Right atrium auricular region (tissue), 2 donors: ENCODE results near the gene NUP133. TPM values are rescaled to one million over a fixed set of nuclear protein-coding genes. Genes with fewer than 3 reads are reported as not detected.

Source experiments
- DNase-seq: peaks from one replicate; pipeline ENCODE4 v3.0.0-alpha.2; 2019; ENCODE audit warnings: low spot score
- H3K27ac ChIP-seq, 2 donors: fragments of 200-600 bp; sonication (generic); 1 replicate in 1 of 2; 2 replicates in 1 of 2; pipeline ENCODE4 v1.5.1; 2016 to 2019
- H3K27me3 ChIP-seq, 2 donors: fragments of 200-600 bp; sonication (generic); one replicate each; pipeline versions ENCODE4 v1.5.1 to v1.6.0; 2017 to 2019
- H3K36me3 ChIP-seq: fragments of 200-600 bp; sonication (generic); one replicate; pipeline ENCODE4 v1.5.1; 2016
- H3K4me1 ChIP-seq, 2 donors: fragments of 200-600 bp; sonication (generic); one replicate each; pipeline versions ENCODE4 v1.5.1 to v1.6.0; 2017 to 2019
- H3K4me3 ChIP-seq, 2 donors: fragments of 200-600 bp; sonication (generic); 1 replicate in 1 of 2; 2 replicates in 1 of 2; pipeline ENCODE4 v1.5.1; 2017 to 2019; ENCODE audit warnings: mild to moderate bottlenecking in 1 of 2, moderate library complexity in 1 of 2
- H3K9me3 ChIP-seq, 2 donors: fragments of 200-600 bp; sonication (generic); one replicate each; pipeline ENCODE4 v1.5.1; 2019
- CTCF ChIP-seq, 2 donors: fragments of 200-600 bp; sonication (generic); IDR thresholded peaks; one replicate each; pipeline ENCODE4 v1.5.1; 2019; ENCODE audit warnings: antibody characterized with exemption in 2 of 2
- total RNA-seq, 2 donors: library from RNA; depleted of rRNA; stranded (reverse); fragments of >200 nt; gene quantifications; one replicate each; pipeline ENCODE4 v1.1.0, GENCODE V29; 2016

NUP133 gene
- total RNA-seq, 2 donors from 2014 or later = 19.7 to 21.0 TPM

GRCh38 chr1:229537894-229538293 lies 29.8 kb upstream of the NUP133 start:
- DNase-seq = no peak
- TF ChIP-seq CTCF (IDR thresholded peaks at IDR 0.05) = no peak
- H3K9me3 ChIP-seq = no peaks in the 10 kb centered on the region
- H3K4me3 ChIP-seq = no peak overlapping the region
- no peak overlapping the region for H3K27ac ChIP-seq
- H3K4me1 ChIP-seq = no peaks in the 10 kb centered on the region
- H3K36me3 ChIP-seq = peaks cover 68% of the 10 kb centered on the region
- no peaks in the 10 kb centered on the region for H3K27me3 ChIP-seq

GRCh38 chr1:229536982-229537381 lies 28.8 kb upstream of the NUP133 start:
- no peak for DNase-seq
- Histone ChIP-seq H3K27me3 (no peaks in the 10 kb centered on the region), H3K36me3 (peaks cover 62% of the 10 kb centered on the region), H3K27ac (no peak overlapping the region), H3K9me3 (no peaks in the 10 kb centered on the region), H3K4me3 (no peak overlapping the region), H3K4me1 (no peaks in the 10 kb centered on the region)
- no peak for TF ChIP-seq CTCF (IDR thresholded peaks at IDR 0.05)

GRCh38 chr1:229535230-229535629 lies 27.1 kb upstream of the NUP133 start:
- no peaks in the 10 kb centered on the region for H3K9me3 ChIP-seq
- no peak for TF ChIP-seq CTCF (IDR thresholded peaks at IDR 0.05)
- no peak for DNase-seq
- no peak overlapping the region for H3K4me3 ChIP-seq
- H3K4me1 ChIP-seq = no peaks in the 10 kb centered on the region
- no peak overlapping the region for H3K27ac ChIP-seq
- no peaks in the 10 kb centered on the region for H3K27me3 ChIP-seq
- peaks cover 57% of the 10 kb centered on the region for H3K36me3 ChIP-seq

- TF ChIP-seq CTCF (IDR thresholded peaks at IDR 0.05) = no peak
- H3K27me3 ChIP-seq = no peaks in the 10 kb centered on the region
- peaks cover 53% of the 10 kb centered on the region for H3K36me3 ChIP-seq
- no peak overlapping the region for H3K27ac ChIP-seq
- DNase-seq = peak; percentile 26
- H3K4me1 ChIP-seq = no peaks in the 10 kb centered on the region
- H3K9me3 ChIP-seq = no peaks in the 10 kb centered on the region
- H3K4me3 ChIP-seq = no peak overlapping the region
These were observed 23.2 kb upstream of the NUP133 start for GRCh38 chr1:229531326-229531725.

- TF ChIP-seq CTCF (IDR thresholded peaks at IDR 0.05) = no peak
- Histone ChIP-seq H3K27me3 (no peaks in the 10 kb centered on the region), H3K9me3 (no peaks in the 10 kb centered on the region), H3K36me3 (peaks cover 54% of the 10 kb centered on the region), H3K4me3 (no peak overlapping the region), H3K4me1 (no peaks in the 10 kb centered on the region), H3K27ac (no peak overlapping the region)
- DNase-seq = peak; percentile 30
These were observed 21.5 kb upstream of the NUP133 start for GRCh38 chr1:229529639-229530038.

GRCh38 chr1:229526695-229527094 lies 18.6 kb upstream of the NUP133 start:
- Histone ChIP-seq H3K36me3 (peaks cover 75% of the 10 kb centered on the region), H3K27me3 (no peaks in the 10 kb centered on the region), H3K27ac (no peak overlapping the region), H3K9me3 (no peaks in the 10 kb centered on the region), H3K4me1 (no peaks in the 10 kb centered on the region), H3K4me3 (no peak overlapping the region)
- no peak for DNase-seq
- TF ChIP-seq CTCF (IDR thresholded peaks at IDR 0.05) = no peak
